GM12891 (cell line): ENCODE data around the gene LY6G5C.

Experiments
- POLR2A ChIP-seq: IDR thresholded peaks from 2 replicates; pipeline ENCODE4 v1.6.1; 2011; ENCODE audit warnings: low read depth, low read length, control low read depth
- POLR2AphosphoS5 ChIP-seq: IDR thresholded peaks from 2 replicates; pipeline ENCODE4 v1.6.1; 2011; ENCODE audit warnings: low read depth, low read length, control low read depth

DNA sequence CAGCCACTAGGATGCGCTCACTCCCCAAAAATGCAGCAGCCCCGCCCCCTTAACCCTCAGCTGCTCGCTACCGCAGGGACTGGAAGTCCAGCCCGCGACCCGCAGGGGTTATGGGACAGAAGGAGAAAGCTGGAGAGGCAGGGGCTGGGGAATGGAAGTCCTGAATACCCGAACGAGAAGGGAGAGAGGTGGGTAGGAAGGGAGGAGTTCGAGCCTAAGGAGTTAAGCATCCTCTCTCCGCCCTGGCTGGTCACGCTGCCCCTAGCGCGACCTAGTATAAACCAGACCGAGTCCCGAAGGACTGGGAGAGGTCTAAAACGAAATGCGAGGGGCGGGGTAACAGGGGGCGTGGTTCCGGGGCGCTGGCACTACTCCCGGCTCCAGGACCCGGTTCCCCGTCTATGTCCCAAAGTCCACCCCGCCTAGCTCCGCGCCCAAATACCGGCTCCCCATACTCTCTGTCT lies 48.7 kb upstream of the LY6G5C start:
- TF ChIP-seq POLR2AphosphoS5 = no peak
- TF ChIP-seq POLR2A = 0 out of 2 replicates have a peak, but pooled peaks have one; percentile 6
